ENCODE measurements around the gene FLOT1. TPM values are rescaled to one million over a fixed set of nuclear protein-coding genes. Genes with fewer than 3 reads are reported as not detected.

The FLOT1 gene
- total and polyA plus RNA-seq, 2 of the 13 experiments (the other 11 are each of a cell fraction or from before 2014, with no cell fraction given): 82.3 to 130 TPM

DNA sequence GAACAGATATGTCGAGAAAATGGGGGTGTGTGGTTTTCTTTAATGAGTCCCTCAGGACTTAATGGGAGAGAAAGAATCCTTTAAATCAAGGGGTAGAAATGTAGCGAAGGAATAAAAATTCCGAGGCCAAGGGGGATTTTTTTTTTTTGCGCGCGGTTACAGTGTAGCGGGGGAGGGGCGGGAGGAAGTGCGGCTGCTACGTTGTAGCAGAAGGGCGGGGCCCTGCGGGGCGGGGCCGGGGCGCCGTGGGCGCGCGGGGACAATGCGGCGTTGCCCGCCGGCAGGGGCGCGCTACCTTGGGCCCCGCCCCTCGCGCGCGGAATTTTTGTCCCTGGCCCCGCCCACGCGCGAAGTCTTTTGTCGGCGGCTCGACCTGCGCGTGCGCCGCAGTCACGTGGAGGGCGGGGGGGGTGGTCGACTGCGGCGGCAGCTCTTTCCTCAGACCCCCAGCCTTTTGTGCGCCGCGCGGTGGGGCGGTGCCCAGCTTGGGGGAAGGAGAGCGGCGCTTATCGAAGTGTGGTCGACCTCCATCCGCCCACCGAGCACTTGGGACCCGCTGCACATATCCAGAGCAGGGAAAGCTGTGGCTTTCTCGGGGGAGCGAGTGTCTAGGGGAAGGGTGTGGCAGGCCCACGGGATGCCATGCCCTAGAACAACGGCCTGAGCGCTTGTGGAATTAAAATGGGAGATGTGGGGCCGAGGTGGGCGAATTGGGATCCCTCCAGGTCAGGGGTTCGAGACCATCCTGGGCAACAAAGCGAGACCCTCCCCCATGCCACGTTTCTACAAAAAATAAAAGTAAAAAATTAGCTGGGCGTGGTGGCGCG, 21.1 kb downstream of the FLOT1 start (continued):
- TF ChIP-seq NRL (CRISPR knock-in tag; IDR thresholded peaks at IDR 0.05; ENCODE audit: borderline replicate concordance): no peak; the same call in 1 of the 2 replicates
- TF ChIP-seq ZNF652 (CRISPR knock-in tag; IDR thresholded peaks at IDR 0.05; ENCODE audit: borderline replicate concordance, low read depth): no peak
- TF ChIP-seq MYPOP (CRISPR knock-in tag; IDR thresholded peaks at IDR 0.05): peak; percentile 31; the same call in 1 of the 2 replicates
- peak; percentile 97 for TF ChIP-seq RBM22 (optimal IDR thresholded peaks at IDR 0.05; ENCODE audit: low read length)
- TF ChIP-seq HOXA3 (CRISPR knock-in tag; IDR thresholded peaks at IDR 0.05): peak; percentile 89
- TF ChIP-seq ARNT2 (CRISPR knock-in tag; IDR thresholded peaks at IDR 0.05; ENCODE audit: low read depth): peak; percentile 69
- no peak; the same call in 1 of the 2 replicates for TF ChIP-seq RFXAP (CRISPR knock-in tag; IDR thresholded peaks at IDR 0.05; ENCODE audit: borderline replicate concordance)
- no peak for TF ChIP-seq TERF1 (CRISPR knock-in tag; IDR thresholded peaks at IDR 0.05)
- no peak for TF ChIP-seq ZNF672 (CRISPR knock-in tag; IDR thresholded peaks at IDR 0.05)
- TF ChIP-seq ZNF350 (CRISPR knock-in tag; IDR thresholded peaks at IDR 0.05; ENCODE audit: borderline replicate concordance, low read depth): peak; percentile 17; the same call in 1 of the 2 replicates
- TF ChIP-seq EED (CRISPR knock-in tag; IDR thresholded peaks at IDR 0.05): 0 out of 2 replicates have a peak, but pooled peaks have one; percentile 23
- TF ChIP-seq ZNF10 (CRISPR knock-in tag; IDR thresholded peaks at IDR 0.05; ENCODE audit: borderline replicate concordance, low read depth): no peak
- TF ChIP-seq ZNF329 (CRISPR knock-in tag; IDR thresholded peaks at IDR 0.05; ENCODE audit: low read depth): 0 out of 2 replicates have a peak, but pooled peaks have one; percentile 60
- TF ChIP-seq HIVEP1 (CRISPR knock-in tag; IDR thresholded peaks at IDR 0.05): peak; percentile 79
- no peak for TF ChIP-seq SMC3 (IDR thresholded peaks at IDR 0.05; ENCODE audit: low read length)
- TF ChIP-seq, protein P1, sequence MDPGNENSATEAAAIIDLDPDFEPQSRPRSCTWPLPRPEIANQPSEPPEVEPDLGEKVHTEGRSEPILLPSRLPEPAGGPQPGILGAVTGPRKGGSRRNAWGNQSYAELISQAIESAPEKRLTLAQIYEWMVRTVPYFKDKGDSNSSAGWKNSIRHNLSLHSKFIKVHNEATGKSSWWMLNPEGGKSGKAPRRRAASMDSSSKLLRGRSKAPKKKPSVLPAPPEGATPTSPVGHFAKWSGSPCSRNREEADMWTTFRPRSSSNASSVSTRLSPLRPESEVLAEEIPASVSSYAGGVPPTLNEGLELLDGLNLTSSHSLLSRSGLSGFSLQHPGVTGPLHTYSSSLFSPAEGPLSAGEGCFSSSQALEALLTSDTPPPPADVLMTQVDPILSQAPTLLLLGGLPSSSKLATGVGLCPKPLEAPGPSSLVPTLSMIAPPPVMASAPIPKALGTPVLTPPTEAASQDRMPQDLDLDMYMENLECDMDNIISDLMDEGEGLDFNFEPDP (CRISPR knock-in tag; conservative IDR thresholded peaks at IDR 0.05): 0 out of 2 replicates have a peak, but pooled peaks have one; percentile 57
- TF ChIP-seq KMT2A (CRISPR knock-in tag; IDR thresholded peaks at IDR 0.05): peak; percentile 54; the same call in 1 of the 2 replicates
- TF ChIP-seq RBFOX2 (IDR thresholded peaks at IDR 0.05; ENCODE audit: low read depth, low read length): peak; percentile 99
- peak; percentile 33 for TF ChIP-seq MED8 (CRISPR knock-in tag; IDR thresholded peaks at IDR 0.05; ENCODE audit: insufficient replicate concordance)
- TF ChIP-seq SCMH1 (CRISPR knock-in tag; IDR thresholded peaks at IDR 0.05; ENCODE audit: borderline replicate concordance): no peak
- peak; percentile 92 for TF ChIP-seq USF2 (IDR thresholded peaks at IDR 0.05; ENCODE audit: low read depth, low read length)
- peak; percentile 96 for TF ChIP-seq USF2 (CRISPR knock-in tag; IDR thresholded peaks at IDR 0.05; ENCODE audit: borderline replicate concordance)
- TF ChIP-seq RBAK (CRISPR knock-in tag; IDR thresholded peaks at IDR 0.05): no peak; the same call in 1 of the 2 replicates
- TF ChIP-seq ZNF674 (CRISPR knock-in tag; IDR thresholded peaks at IDR 0.05; ENCODE audit: low read depth): 0 out of 2 replicates have a peak, but pooled peaks have one; percentile 71
